LNCAP (cell line): ENCODE data around the gene CENPL.

Experiments used
- CTCF ChIP-seq: fragments of 450-650 bp; IDR thresholded peaks from 2 replicates; pipeline ENCODE4 v1.5.1; 2017; ENCODE audit warnings: mild to moderate bottlenecking

CENPL gene

DNA sequence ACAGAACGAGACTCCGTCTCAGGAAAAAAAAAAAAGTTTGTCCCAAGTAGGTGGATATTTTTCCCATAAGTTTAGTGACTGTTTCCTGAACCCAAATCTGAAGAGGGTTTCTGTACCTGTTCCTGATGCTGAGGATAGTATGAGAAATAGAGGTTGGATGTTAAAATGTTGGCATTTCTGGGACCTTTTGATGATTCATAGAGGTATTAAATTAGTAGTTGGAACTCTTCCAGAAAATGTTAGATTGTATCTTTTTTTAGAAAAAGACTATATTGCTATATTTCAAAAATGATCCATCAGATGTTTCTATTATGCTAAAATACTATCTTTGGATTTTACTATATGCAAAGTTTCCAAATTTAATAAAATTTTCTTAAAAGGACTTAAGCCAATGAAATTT, 2.9 kb upstream of the CENPL start:
- no peak for TF ChIP-seq CTCF

DNA sequence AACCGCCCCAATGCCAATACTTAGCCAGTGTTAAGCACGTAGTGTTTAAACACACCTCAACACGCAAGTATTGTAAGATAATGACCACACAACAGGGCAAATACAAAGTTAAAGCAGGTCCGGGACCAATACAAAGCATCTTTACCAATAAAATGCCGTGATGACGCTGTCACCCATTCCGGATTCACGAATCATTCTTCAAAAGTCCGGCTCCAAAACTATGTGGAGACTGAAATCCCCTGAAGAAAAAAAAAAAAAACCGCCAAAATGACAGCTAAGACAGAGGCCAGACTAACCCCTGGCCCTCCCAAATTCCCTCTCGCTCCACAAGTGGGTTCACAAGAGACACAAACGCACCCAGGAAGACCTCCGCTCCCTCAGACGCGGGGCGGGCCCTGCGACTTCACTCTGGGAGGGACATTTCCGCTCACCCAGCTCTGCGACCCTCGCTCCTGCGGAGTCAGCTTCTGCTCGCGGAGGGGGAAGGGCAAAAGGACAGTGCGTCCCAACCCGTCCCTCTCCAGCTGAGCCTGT, 835 bp downstream of the CENPL start:
- no peak for TF ChIP-seq CTCF

- no peak for TF ChIP-seq CTCF
Observed at GRCh38 chr1:173821680-173822079, 3.0 kb downstream of the CENPL start.

DNA sequence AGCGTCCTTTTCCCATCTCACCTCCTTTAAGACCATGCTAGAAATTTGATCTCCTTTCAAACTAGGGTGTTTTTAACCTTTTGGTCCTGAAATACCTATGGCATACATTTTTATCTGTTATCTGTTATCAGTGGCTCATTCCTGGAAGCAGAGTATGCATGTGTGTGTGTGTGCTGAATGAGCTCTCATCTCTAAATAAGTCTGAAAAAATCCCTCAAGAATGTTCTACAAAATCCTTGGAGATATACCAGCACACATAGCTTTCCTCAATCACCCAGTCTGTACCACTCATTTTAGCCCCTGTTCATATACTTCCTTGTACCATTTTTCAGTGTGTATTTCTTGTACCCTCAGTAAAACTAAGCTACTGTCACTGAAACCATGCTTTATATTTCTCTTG, 6.2 kb downstream of the CENPL start:
- TF ChIP-seq CTCF = no peak

- no peak for TF ChIP-seq CTCF
Observed at GRCh38 chr1:173802961-173803360, 21.7 kb downstream of the CENPL start.

- TF ChIP-seq CTCF = no peak
Observed at GRCh38 chr1:173798078-173798477, 26.6 kb downstream of the CENPL start.

DNA sequence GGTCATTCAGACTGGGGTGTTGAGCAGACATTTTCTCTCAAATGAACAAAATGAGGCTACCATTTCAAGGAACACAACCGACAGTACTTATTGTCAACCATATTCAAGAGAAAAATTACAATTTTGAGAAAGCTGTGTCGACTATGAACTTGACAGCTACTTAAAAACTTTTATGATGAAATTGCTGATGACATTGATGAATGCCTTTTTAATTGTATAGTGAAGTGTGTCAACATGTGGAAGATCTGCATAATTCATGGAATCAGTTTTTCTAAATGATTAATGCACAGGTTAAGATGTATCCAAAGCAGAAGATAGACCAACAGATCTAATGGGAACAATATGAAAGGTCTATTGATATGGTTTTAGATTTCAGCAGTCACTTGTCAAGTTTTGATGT, 34.8 kb downstream of the CENPL start:
- TF ChIP-seq CTCF = no peak

DNA sequence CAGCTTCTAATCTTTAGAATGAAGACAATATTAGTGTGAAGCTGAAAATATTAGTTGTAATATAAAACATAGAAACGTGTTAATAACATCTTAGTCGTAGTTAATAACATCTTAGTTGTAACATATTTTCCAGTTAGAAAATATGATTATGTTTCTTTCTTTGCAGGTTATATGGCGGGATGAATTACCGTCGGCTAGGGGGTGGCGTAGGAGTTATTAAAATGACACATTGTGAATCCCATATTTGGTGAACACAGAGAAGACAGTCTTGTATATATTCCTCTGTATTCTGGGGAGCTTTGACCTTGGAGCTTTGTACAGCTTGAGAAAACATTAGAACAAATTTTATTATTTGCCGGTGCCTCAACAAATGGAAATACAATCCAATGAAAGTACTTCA, 39.7 kb downstream of the CENPL start:
- TF ChIP-seq CTCF = no peak
